Body of pancreas (tissue), 4 donors: Measurements from ENCODE around the gene AFP. TPM values are rescaled to one million over a fixed set of nuclear protein-coding genes. Genes with fewer than 3 reads are reported as not detected.

ENCODE experiments used
- ATAC-seq: fragments of 150-250 bp; one replicate; pipeline ENCODE4 v1.9.1; 2016
- DNase-seq, 4 donors: peaks; one replicate each; pipeline ENCODE4 v3.0.0-alpha.2; 2019
- H3K27ac ChIP-seq, 4 donors: fragments of 200-600 bp; sonication (generic); 1 replicate in 3 of 4; 2 replicates in 1 of 4; pipeline versions ENCODE4 v1.5.1 to v1.6.1; 2016 to 2019; ENCODE audit warnings: mild to moderate bottlenecking in 1 of 4, mixed read lengths in 1 of 4, moderate library complexity in 1 of 4
- H3K27me3 ChIP-seq, 2 donors: fragments of 200-600 bp; sonication (generic); one replicate each; pipeline ENCODE4 v1.6.0; 2016; ENCODE audit warnings: mild to moderate bottlenecking in 1 of 2
- H3K36me3 ChIP-seq, 2 donors: fragments of 200-600 bp; sonication (generic); replicated peaks in 1 of 2; 2 replicates each; pipeline ENCODE4 v1.5.1; 2016; ENCODE audit warnings: low read depth in 2 of 2; ENCODE audit not compliant: insufficient read depth in 1 of 2
- H3K4me1 ChIP-seq: fragments of 200-600 bp; sonication (generic); one replicate; pipeline ENCODE4 v1.6.0; 2016
- H3K4me3 ChIP-seq, 2 donors: fragments of 200-600 bp; sonication (generic); 1 replicate in 1 of 2; 2 replicates in 1 of 2; pipeline ENCODE4 v1.5.1; 2016 to 2019
- H3K9me3 ChIP-seq, 3 donors: fragments of 200-600 bp; sonication (generic); 1 replicate in 2 of 3; 2 replicates in 1 of 3; pipeline ENCODE4 v1.5.1; 2016
- CTCF ChIP-seq, 7 experiments: fragments of 450-650 bp in 4 of 7; fragments of 200-600 bp in 3 of 7; sonication (generic) in 3 of 7; IDR thresholded peaks; one replicate each; pipeline ENCODE4 v1.5.1; 2016 to 2019; ENCODE audit warnings: antibody characterized with exemption in 7 of 7
- POLR2A ChIP-seq, 3 donors: fragments of 450-650 bp; IDR thresholded peaks; one replicate each; pipeline ENCODE4 v1.6.1; 2016; ENCODE audit warnings: antibody characterized with exemption in 3 of 3, mild to moderate bottlenecking in 2 of 3
- WGBS, 2 donors: methylation state at CpG; one replicate each; pipeline ENCODE4 v1.1.5; 2017; 5-methylcytosine and 5-hydroxymethylcytosine counted together
- intact Hi-C: fragments of 100-400 bp; cut with DNase I; formaldehyde crosslinking; loops from one replicate; pipeline ENCODE4 v1.15.1; 2023
- total RNA-seq, 2 donors: library from RNA; depleted of rRNA; stranded (reverse); fragments of >200 nt; gene quantifications; one replicate each; pipeline ENCODE4 v1.1.0, GENCODE V29; 2016

The AFP gene
- total RNA-seq, 2 donors from 2014 or later, result not detected

GRCh38 chr4:73416423-73417087 is 19.5 kb upstream of the AFP start:
- WGBS, 2 donors, result 58 to 64% methylated on average over 2 of the region's 2 CpGs
- Histone ChIP-seq H3K4me3 (no peak overlapping the region), H3K9me3 (no peaks in the 10 kb centered on the region), H3K27me3 (no peaks in the 10 kb centered on the region), H3K36me3 (peaks cover 5% of the 10 kb centered on the region in 2 donors), H3K27ac (no peak overlapping the region), H3K4me1 (peaks cover 15% of the 10 kb centered on the region)
- intact Hi-C loops, result no loop called here
- DNase-seq (no peak), ATAC-seq (no peak)
- TF ChIP-seq CTCF (IDR thresholded peaks at IDR 0.05) (no peak), POLR2A (IDR thresholded peaks at IDR 0.05) (no peak)

- 89 to 93% methylated on average over 2 of the region's 2 CpGs for WGBS, 2 donors
- intact Hi-C loops, result no loop called here
- no peak overlapping the region for H3K4me3 ChIP-seq
- DNase-seq (no peak), ATAC-seq (no peak)
- H3K9me3 ChIP-seq, result no peaks in the 10 kb centered on the region
- no peak for TF ChIP-seq CTCF (IDR thresholded peaks at IDR 0.05)
- TF ChIP-seq POLR2A (IDR thresholded peaks at IDR 0.05), result no peak
- H3K4me1 ChIP-seq, result peaks cover 7% of the 10 kb centered on the region
- peaks cover 5% of the 10 kb centered on the region in 2 donors for H3K36me3 ChIP-seq
- no peak overlapping the region for H3K27ac ChIP-seq
- H3K27me3 ChIP-seq, result no peaks in the 10 kb centered on the region
These were observed 18.7 kb upstream of the AFP start for GRCh38 chr4:73417342-73417741.

- Histone ChIP-seq H3K27me3 (no peaks in the 10 kb centered on the region), H3K36me3 (peaks cover 5% of the 10 kb centered on the region in 2 donors), H3K27ac (no peak overlapping the region), H3K4me3 (no peak overlapping the region), H3K9me3 (no peaks in the 10 kb centered on the region), H3K4me1 (peaks cover 5% of the 10 kb centered on the region)
- TF ChIP-seq POLR2A (IDR thresholded peaks at IDR 0.05) (no peak), CTCF (IDR thresholded peaks at IDR 0.05) (no peak)
- intact Hi-C loops, result no loop called here
- WGBS, 2 donors, result 78 to 79% methylated on average over 6 of the region's 6 CpGs
- ATAC-seq (no peak), DNase-seq (no peak)
These were observed 18.0 kb upstream of the AFP start for GRCh38 chr4:73417973-73418372.

- no peak for ATAC-seq
- DNase-seq, result no peak
- Histone ChIP-seq H3K9me3 (no peaks in the 10 kb centered on the region), H3K4me1 (peaks cover 5% of the 10 kb centered on the region), H3K36me3 (peaks cover 0 to 5% of the 10 kb centered on the region in 2 donors), H3K4me3 (no peak overlapping the region), H3K27ac (no peak overlapping the region), H3K27me3 (no peaks in the 10 kb centered on the region)
- intact Hi-C loops, result no loop called here
- TF ChIP-seq POLR2A (IDR thresholded peaks at IDR 0.05), result no peak
- TF ChIP-seq CTCF (IDR thresholded peaks at IDR 0.05), result no peak
- 58 to 68% methylated on average over 1 of the region's 1 CpG for WGBS, 2 donors
These were observed 17.3 kb upstream of the AFP start for GRCh38 chr4:73418677-73419076.
